T-helper 9 cell (primary cell): Measurements from ENCODE around the gene PPM1A.
A peak's percentile ranks its signal among the peaks of the same experiment; 100 is the strongest.

Experiments
- DNase-seq: peaks from one replicate; pipeline ENCODE4 v3.0.0-alpha.2; 2020

Gene PPM1A

GRCh38 chr14:60227291-60227690 is 21.7 kb upstream of the PPM1A start:
- DNase-seq = no peak

GRCh38 chr14:60229614-60230013 is 19.4 kb upstream of the PPM1A start:
- no peak for DNase-seq

- no peak for DNase-seq
Measured at GRCh38 chr14:60232185-60232584, 16.8 kb upstream of the PPM1A start.

GRCh38 chr14:60233251-60233650 is 15.8 kb upstream of the PPM1A start:
- DNase-seq = no peak

GRCh38 chr14:60233891-60234290 is 15.1 kb upstream of the PPM1A start:
- no peak for DNase-seq

- no peak for DNase-seq
Measured at GRCh38 chr14:60235440-60235839, 13.6 kb upstream of the PPM1A start.

GRCh38 chr14:60238955-60239354 is 10.1 kb upstream of the PPM1A start:
- no peak for DNase-seq

- DNase-seq = no peak
Measured at GRCh38 chr14:60240139-60240856, 8.7 kb upstream of the PPM1A start.

- DNase-seq = no peak
Measured at GRCh38 chr14:60241091-60241490, 7.9 kb upstream of the PPM1A start.

- DNase-seq = no peak
Measured at GRCh38 chr14:60242429-60242828, 6.6 kb upstream of the PPM1A start.

- DNase-seq = no peak
Measured at GRCh38 chr14:60245380-60246177, 3.4 kb upstream of the PPM1A start.

GRCh38 chr14:60247994-60248696 is 876 bp upstream of the PPM1A start:
- DNase-seq = peak; percentile 67

GRCh38 chr14:60249321-60250256 is 568 bp downstream of the PPM1A start:
- DNase-seq = peak; percentile 53

- DNase-seq = no peak
Measured at GRCh38 chr14:60250257-60251035, 1.4 kb downstream of the PPM1A start.

GRCh38 chr14:60251877-60252276 is 2.9 kb downstream of the PPM1A start:
- DNase-seq = no peak

GRCh38 chr14:60252630-60253029 is 3.6 kb downstream of the PPM1A start:
- no peak for DNase-seq

GRCh38 chr14:60253649-60254048 is 4.6 kb downstream of the PPM1A start:
- no peak for DNase-seq

- no peak for DNase-seq
Measured at GRCh38 chr14:60254176-60254575, 5.2 kb downstream of the PPM1A start.

GRCh38 chr14:60257865-60258264 is 8.8 kb downstream of the PPM1A start:
- no peak for DNase-seq

GRCh38 chr14:60265163-60265562 is 16.1 kb downstream of the PPM1A start:
- DNase-seq = no peak
